ENCODE data around the gene RBM38. TPM values are rescaled to one million over a fixed set of nuclear protein-coding genes. Genes with fewer than 3 reads are reported as not detected.
A peak's percentile ranks its signal among the peaks of the same experiment; 100 is the strongest.

The RBM38 gene
- total and polyA plus RNA-seq, 2 of the 13 experiments (the other 11 are each of a cell fraction or from before 2014, with no cell fraction given), result 24.2 to 34.2 TPM

- Histone ChIP-seq H4K20me1 (ENCODE audit: insufficient read depth, low read length) (no peaks in the 10 kb centered on the region), H3K9me3 (ENCODE audit: low read length) (no peaks in the 10 kb centered on the region), H3K9ac (ENCODE audit: insufficient read depth, low read depth, low read length) (no peak overlapping the region), H2AFZ (ENCODE audit: low read length) (no peak overlapping the region), H3K79me2 (ENCODE audit: insufficient read depth, low read length) (peaks cover 9% of the 10 kb centered on the region), H3K4me2 (ENCODE audit: low read depth, low read length) (no peak overlapping the region), H3K4me3 (replicated peaks in 1 of 3; ENCODE audit: insufficient read depth in 1 of 3, low read depth in 2 of 3, low read length in 3 of 3) (no peak overlapping the region), H3K4me1 (ENCODE audit: insufficient read depth, low read length) (peaks cover 32% of the 10 kb centered on the region), H3K27ac (ENCODE audit: extremely low read length, insufficient read depth, low read length) (no peak overlapping the region), H3K36me3 (replicated peaks in 1 of 2; ENCODE audit: control insufficient read depth in 1 of 2, insufficient read depth in 2 of 2, low read length in 2 of 2) (peaks cover 0 to 1% of the 10 kb centered on the region in 2 experiments; a peak in 2 of 5 replicates), H3K27me3 (ENCODE audit: control insufficient read depth in 1 of 2, insufficient read depth in 2 of 2, low read length in 2 of 2) (no peaks in the 10 kb centered on the region)
- POLR2A ChIA-PET, result interaction anchor here (1.2 to 1.8 kb wide), 2 partner anchors 43 to 51 kb away, joined by 3 to 6 read pairs; no protein-coding TSS in a partner anchor
- FAIRE-seq (no peak), DNase-seq (ENCODE audit: low spot score) (no peak), ATAC-seq (no peak)
- WGBS (ENCODE audit: low lambda C conversion rate), result 69% methylated on average over 7 of the region's 7 CpGs
- in situ Hi-C loops (cut with HindIII; ENCODE audit: extremely low pct_ligation_motif_present, low pct_unique_long_range_greater_than_20kb) (loop anchor here (10.0 to 25.0 kb wide), 2 partner anchors 197 to 824 kb away; no protein-coding TSS in a partner anchor), intact Hi-C loops (cut with micrococcal nuclease; ENCODE audit: unreplicated experiment) (no loop called here)
- TF ChIP-seq, protein P1, sequence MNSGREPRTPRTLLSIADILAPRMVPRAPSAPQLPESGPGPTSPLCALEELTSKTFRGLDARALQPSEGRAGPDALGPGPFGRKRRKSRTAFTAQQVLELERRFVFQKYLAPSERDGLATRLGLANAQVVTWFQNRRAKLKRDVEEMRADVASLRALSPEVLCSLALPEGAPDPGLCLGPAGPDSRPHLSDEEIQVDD (CRISPR knock-in tag; IDR thresholded peaks at IDR 0.05; ENCODE audit: borderline replicate concordance), result no peak
- TF ChIP-seq NFYC (CRISPR knock-in tag; IDR thresholded peaks at IDR 0.05) (no peak), ZNF549 (CRISPR knock-in tag; IDR thresholded peaks at IDR 0.05) (no peak), MATR3 (CRISPR knock-in tag; IDR thresholded peaks at IDR 0.05) (no peak)
- BruUV-seq (replicated peaks), result no TSS peak
- CTCF ChIA-PET (ENCODE audit: low intra/inter-chr PET ratio, low total read pairs), result no interaction called here
These were observed 3.2 kb upstream of the RBM38 start for GRCh38 chr20:57387945-57388371.

DNA sequence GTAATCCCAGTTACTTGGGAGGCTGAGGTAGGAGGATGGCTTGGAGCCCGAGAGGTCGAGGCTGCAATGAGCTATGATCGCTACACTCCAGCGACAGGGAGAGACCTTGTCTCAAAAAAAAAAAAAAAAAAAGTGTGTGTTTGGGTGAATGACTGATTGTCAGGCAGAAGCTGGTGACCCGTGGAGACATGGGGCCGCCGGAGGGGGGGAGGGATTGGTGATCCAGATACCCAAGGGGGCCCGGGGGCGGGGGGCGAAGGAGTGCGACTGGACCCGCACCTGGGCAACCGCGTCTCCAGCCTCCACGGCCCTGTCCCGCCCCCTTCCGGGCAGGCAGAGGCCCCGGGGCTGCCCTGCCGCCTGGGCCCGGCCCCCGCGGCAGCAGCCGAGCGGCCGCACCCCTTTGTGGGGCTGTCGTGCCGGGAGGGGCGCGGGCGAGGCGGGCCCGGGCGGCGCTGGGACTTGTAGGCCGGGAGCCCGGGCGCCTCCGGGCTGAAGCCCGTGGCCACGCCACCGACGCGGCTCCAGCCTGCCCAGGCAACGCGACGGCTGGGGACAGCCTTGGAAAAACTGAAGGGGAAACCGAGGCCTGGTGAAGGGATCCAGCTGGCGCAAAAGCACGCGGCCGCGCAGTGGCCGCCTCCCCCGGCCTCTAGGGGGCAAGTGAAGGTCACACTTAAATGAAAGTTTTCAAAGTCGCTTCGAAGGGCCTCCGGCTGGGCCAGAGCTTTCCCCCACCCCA is 2.1 kb upstream of the RBM38 start:
- in situ Hi-C loops (cut with HindIII; ENCODE audit: extremely low pct_ligation_motif_present, low pct_unique_long_range_greater_than_20kb) (loop anchor here (10.0 to 25.0 kb wide), 2 partner anchors 196 to 823 kb away; no protein-coding TSS in a partner anchor), intact Hi-C loops (cut with micrococcal nuclease; ENCODE audit: unreplicated experiment) (no loop called here)
- Histone ChIP-seq H2AFZ (ENCODE audit: low read length) (no peak overlapping the region), H4K20me1 (ENCODE audit: insufficient read depth, low read length) (no peaks in the 10 kb centered on the region), H3K27ac (ENCODE audit: extremely low read length, insufficient read depth, low read length) (peak overlapping the region; percentile 53), H3K9me3 (ENCODE audit: low read length) (no peaks in the 10 kb centered on the region), H3K4me1 (ENCODE audit: insufficient read depth, low read length) (peaks cover 37% of the 10 kb centered on the region), H3K4me3 (replicated peaks in 1 of 3; ENCODE audit: insufficient read depth in 1 of 3, low read depth in 2 of 3, low read length in 3 of 3) (peak overlapping the region; percentile 32 to 57 (median 40); a peak in 5 of 6 replicates), H3K4me2 (ENCODE audit: low read depth, low read length) (peak overlapping the region; percentile 70), H3K27me3 (ENCODE audit: control insufficient read depth in 1 of 2, insufficient read depth in 2 of 2, low read length in 2 of 2) (no peaks in the 10 kb centered on the region), H3K36me3 (replicated peaks in 1 of 2; ENCODE audit: control insufficient read depth in 1 of 2, insufficient read depth in 2 of 2, low read length in 2 of 2) (peaks cover 0 to 13% of the 10 kb centered on the region in 2 experiments; a peak in 2 of 5 replicates), H3K9ac (ENCODE audit: insufficient read depth, low read depth, low read length) (peak overlapping the region; percentile 67), H3K79me2 (ENCODE audit: insufficient read depth, low read length) (peaks cover 12% of the 10 kb centered on the region)
- WGBS (ENCODE audit: low lambda C conversion rate), result 65% methylated on average over 56 of the region's 57 CpGs
- FAIRE-seq (no peak), DNase-seq (ENCODE audit: low spot score) (peak; percentile 56), ATAC-seq (peak; percentile 76)
- POLR2A ChIA-PET, result interaction anchor here (0.7 to 1.8 kb wide), 5 partner anchors 10 to 50 kb away, joined by 3 to 6 read pairs (median 3); no protein-coding TSS in a partner anchor
- no TSS peak for BruUV-seq (replicated peaks)
- CTCF ChIA-PET (ENCODE audit: low intra/inter-chr PET ratio, low total read pairs), result interaction anchor here (1.6 kb wide), 1 partner anchor 106 kb away, joined by 3 read pairs; no protein-coding TSS in a partner anchor
- TF ChIP-seq ESRRA (CRISPR knock-in tag; IDR thresholded peaks at IDR 0.05; ENCODE audit: low read depth) (0 out of 2 replicates have a peak, but pooled peaks have one; percentile 25), NFIC (IDR thresholded peaks at IDR 0.05; ENCODE audit: low read length) (no peak), SP1 (IDR thresholded peaks at IDR 0.05) (no peak), SP1 (CRISPR knock-in tag; IDR thresholded peaks at IDR 0.05) (0 out of 2 replicates have a peak, but pooled peaks have one; percentile 4), ZFX (CRISPR knock-in tag; IDR thresholded peaks at IDR 0.05; ENCODE audit: low read depth) (peak; percentile 71), ARNT2 (CRISPR knock-in tag; IDR thresholded peaks at IDR 0.05; ENCODE audit: low read depth) (0 out of 2 replicates have a peak, but pooled peaks have one; percentile 32), YY1 (IDR thresholded peaks at IDR 0.05; ENCODE audit: insufficient read depth, insufficient replicate concordance, low read depth, low read length) (peak; percentile 51), TAF1 (CRISPR knock-in tag; IDR thresholded peaks at IDR 0.05) (0 out of 2 replicates have a peak, but pooled peaks have one; percentile 20)
- TF ChIP-seq, protein P2, sequence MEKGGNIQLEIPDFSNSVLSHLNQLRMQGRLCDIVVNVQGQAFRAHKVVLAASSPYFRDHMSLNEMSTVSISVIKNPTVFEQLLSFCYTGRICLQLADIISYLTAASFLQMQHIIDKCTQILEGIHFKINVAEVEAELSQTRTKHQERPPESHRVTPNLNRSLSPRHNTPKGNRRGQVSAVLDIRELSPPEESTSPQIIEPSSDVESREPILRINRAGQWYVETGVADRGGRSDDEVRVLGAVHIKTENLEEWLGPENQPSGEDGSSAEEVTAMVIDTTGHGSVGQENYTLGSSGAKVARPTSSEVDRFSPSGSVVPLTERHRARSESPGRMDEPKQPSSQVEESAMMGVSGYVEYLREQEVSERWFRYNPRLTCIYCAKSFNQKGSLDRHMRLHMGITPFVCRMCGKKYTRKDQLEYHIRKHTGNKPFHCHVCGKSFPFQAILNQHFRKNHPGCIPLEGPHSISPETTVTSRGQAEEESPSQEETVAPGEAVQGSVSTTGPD (CRISPR knock-in tag; IDR thresholded peaks at IDR 0.05), result no peak
- TF ChIP-seq, protein P3, sequence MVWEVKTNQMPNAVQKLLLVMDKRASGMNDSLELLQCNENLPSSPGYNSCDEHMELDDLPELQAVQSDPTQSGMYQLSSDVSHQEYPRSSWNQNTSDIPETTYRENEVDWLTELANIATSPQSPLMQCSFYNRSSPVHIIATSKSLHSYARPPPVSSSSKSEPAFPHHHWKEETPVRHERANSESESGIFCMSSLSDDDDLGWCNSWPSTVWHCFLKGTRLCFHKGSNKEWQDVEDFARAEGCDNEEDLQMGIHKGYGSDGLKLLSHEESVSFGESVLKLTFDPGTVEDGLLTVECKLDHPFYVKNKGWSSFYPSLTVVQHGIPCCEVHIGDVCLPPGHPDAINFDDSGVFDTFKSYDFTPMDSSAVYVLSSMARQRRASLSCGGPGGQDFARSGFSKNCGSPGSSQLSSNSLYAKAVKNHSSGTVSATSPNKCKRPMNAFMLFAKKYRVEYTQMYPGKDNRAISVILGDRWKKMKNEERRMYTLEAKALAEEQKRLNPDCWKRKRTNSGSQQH (CRISPR knock-in tag; IDR thresholded peaks at IDR 0.05; ENCODE audit: low read depth), result peak; percentile 46; the same call in 1 of the 2 replicates
